ENCODE measurements around the gene SAMD14. TPM values are rescaled to one million over a fixed set of nuclear protein-coding genes. Genes with fewer than 3 reads are reported as not detected.

SAMD14 gene
- total and polyA plus RNA-seq, 10 of the 15 experiments (the other 5 are each of a cell fraction or from before 2014, with no cell fraction given) = 0.06 to 1.7 (median 0.25) TPM; not detected in 3

- TF ChIP-seq MXI1 (IDR thresholded peaks at IDR 0.05; ENCODE audit: low read depth, low read length) = 0 out of 2 replicates have a peak, but pooled peaks have one; percentile 41
- no peak for TF ChIP-seq FOXK2 (IDR thresholded peaks at IDR 0.05)
- 0 out of 2 replicates have a peak, but pooled peaks have one; percentile 15 for TF ChIP-seq ZNF592 (IDR thresholded peaks at IDR 0.05)
- peak; percentile 86; the same call in 1 of the 2 replicates for TF ChIP-seq TCF3 (IDR thresholded peaks at IDR 0.05; ENCODE audit: borderline replicate concordance, insufficient read depth, low read depth, low read length)
- no peak for TF ChIP-seq LARP7 (IDR thresholded peaks at IDR 0.05)
- no peak for TF ChIP-seq JUND (IDR thresholded peaks at IDR 0.05; ENCODE audit: low read depth, low read length)
- no peak for TF ChIP-seq TCF7 (IDR thresholded peaks at IDR 0.05; ENCODE audit: borderline replicate concordance)
- peak; percentile 94 for TF ChIP-seq TCF12 (IDR thresholded peaks at IDR 0.05; ENCODE audit: low read depth, low read length)
- no peak for TF ChIP-seq EZH2 (IDR thresholded peaks at IDR 0.05; ENCODE audit: borderline replicate concordance, control insufficient read depth, low read depth, low read length)
- 0 out of 2 replicates have a peak, but pooled peaks have one; percentile 19 for TF ChIP-seq MEF2A (IDR thresholded peaks at IDR 0.05; ENCODE audit: insufficient read depth, low read depth, low read length)
- TF ChIP-seq SIN3A (IDR thresholded peaks at IDR 0.05; ENCODE audit: low read depth, low read length) = peak; percentile 63; the same call in 1 of the 2 replicates
- TF ChIP-seq PBX3 (IDR thresholded peaks at IDR 0.05; ENCODE audit: insufficient replicate concordance, low read depth, low read length) = peak; percentile 83
- TF ChIP-seq HSF1 (IDR thresholded peaks at IDR 0.05; ENCODE audit: low read depth, low read length) = no peak
- no peak for TF ChIP-seq CEBPB (IDR thresholded peaks at IDR 0.05; ENCODE audit: borderline replicate concordance in 1 of 2, low read depth in 2 of 2, low read length in 2 of 2)
- TF ChIP-seq NRF1 (conservative IDR thresholded peaks at IDR 0.05; ENCODE audit: low read depth, low read length) = no peak
- peak; percentile 94 for TF ChIP-seq NBN (IDR thresholded peaks at IDR 0.05)
These were observed 22.1 kb upstream of the SAMD14 start (continued) for GRCh38 chr17:50151937-50152547.

Measured in GM12878 (cell line).